CMK (cell line): ENCODE measurements around the gene RPSA.
"Not testable (repeated sequence)": the region's sequence is repeated elsewhere in the genome, so short reads cannot be mapped to it uniquely, and the experiment has no call there.

ENCODE experiments used
- DNase-seq: peaks from one replicate; pipeline ENCODE4 v3.0.0-alpha.2; 2010; ENCODE audit warnings: low read depth

Gene RPSA

DNA sequence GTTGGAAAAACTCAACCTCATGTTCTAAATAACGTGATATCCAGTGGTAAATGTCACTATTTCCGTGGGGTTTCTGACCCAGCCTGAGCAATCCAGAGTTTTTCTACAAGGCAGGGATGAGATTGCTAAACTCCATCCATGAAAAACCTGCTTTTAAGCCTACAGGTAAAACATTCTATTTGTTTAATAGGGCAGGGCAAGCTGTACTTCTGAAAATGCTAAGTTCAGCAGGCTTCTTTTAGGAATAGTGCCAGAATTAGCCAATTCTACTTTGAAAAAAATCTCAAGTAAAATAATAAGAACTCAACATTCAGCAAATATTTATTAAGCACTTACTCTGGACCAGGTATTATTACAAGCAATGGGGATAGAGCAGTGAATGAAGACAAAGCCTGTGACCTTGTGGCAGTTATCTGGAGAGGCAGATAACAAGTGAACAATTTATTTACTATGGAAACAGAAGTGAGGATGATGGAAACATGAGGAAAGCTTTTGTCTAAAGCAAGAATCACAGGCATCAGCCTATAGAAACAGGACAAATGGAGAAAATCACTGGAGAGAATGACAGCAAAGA lies 13.3 kb downstream of the RPSA start:
- no peak for DNase-seq

DNA sequence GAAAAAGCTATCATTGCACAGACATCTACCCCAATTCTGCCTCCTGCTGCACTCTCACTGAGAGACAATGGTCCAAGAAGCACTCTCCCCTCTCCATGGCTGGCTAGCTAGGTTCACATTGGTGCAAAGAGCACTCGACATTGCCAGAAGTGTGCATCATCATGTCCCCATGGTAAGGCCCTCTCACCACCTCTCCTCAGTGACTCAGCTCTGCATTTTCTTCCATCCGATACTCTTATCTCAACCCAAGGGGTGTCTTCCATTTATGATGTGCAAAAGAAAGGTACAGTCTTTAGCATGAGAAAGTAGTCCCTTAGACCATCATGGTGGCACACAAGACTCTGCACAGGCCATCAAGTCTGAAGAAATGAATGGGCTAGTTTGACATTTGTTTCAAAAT lies 14.0 kb downstream of the RPSA start:
- DNase-seq: no peak

- DNase-seq: no peak
These were observed 17.0 kb downstream of the RPSA start for GRCh38 chr3:39423436-39423970.

DNA sequence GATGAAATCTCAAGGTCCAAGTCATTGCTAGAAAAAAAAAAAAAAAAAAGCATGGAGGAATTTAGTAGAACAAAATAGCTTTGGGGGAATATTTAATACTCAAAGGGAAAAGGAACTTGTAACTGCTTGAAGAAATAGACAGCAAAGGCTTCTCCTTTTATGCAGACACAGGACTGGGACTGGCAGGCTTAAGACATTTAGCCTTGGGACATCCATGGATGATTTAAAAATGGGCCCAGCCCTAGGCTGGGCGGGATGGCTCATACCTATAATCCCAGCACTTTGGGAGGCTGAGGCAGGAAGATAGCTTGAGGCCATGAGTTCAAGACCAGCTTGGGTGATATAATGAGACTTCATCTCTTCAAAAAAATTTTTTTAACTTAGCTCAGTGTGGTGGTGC lies 19.8 kb downstream of the RPSA start:
- no peak for DNase-seq

DNA sequence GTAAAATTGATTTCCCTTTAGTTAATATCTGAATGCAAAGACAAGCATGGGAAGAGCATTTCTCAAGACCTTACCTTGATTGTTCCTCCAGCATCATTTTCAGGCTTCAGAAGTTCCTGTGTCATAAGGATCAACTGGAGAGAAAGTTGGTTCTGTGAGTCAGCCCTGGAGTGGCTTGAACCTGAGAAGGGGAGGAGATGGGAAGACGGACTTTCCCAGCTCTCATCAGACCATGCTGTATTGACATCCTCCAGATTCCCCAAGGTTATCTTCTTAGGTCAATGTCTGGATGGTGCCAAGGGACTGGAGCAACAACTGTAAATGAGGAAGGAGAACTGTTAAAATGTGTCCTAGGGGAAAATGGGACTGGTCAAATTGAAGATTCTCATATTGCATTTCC lies 21.0 kb downstream of the RPSA start:
- no peak for DNase-seq

GRCh38 chr3:39428745-39429201 lies 22.3 kb downstream of the RPSA start:
- DNase-seq: no peak

- DNase-seq: no peak
These were observed 22.9 kb downstream of the RPSA start for GRCh38 chr3:39429466-39429865.

DNA sequence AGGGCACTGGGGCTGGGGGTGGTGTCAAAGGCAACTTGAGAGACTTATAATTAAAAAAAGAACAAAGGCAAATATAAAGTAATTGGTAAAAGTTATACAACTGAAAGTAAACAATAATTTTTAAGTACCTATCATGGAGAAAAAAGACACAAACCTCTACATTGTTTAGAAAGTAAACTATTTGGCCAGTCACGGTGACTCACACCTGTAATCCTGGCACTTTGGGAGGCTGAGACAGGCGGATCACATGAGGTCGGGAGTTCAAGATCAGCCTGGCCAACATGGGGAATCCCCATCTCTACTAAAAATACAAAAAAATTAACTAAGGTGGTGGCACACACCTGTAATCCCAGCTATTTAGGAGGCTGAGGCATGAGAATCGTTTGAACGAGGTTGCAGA lies 25.8 kb downstream of the RPSA start:
- DNase-seq: no peak

- no peak for DNase-seq
These were observed 27.1 kb downstream of the RPSA start for GRCh38 chr3:39433642-39434041.

DNA sequence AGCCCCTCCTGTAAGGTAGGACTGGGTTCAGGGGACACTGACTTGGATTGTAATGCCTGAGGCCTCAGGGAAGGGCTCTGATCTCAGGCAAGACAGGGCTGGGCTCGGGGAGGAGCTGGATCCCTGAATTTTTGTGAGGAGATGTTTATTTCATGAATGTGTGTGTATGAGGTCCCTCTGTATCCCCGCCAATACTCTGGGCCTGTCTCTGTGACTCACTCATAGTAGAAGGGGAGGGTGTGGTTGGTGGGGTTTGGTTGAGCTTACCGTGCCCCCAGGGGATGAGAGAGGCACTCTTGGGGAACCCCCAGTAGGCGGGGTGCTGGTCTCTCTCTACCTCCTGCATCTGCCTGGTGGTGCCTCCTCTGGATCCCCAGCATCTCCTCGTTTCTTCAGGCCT lies 28.1 kb downstream of the RPSA start:
- DNase-seq: no peak

- DNase-seq: no peak
These were observed 28.7 kb downstream of the RPSA start for GRCh38 chr3:39435006-39435748.

DNA sequence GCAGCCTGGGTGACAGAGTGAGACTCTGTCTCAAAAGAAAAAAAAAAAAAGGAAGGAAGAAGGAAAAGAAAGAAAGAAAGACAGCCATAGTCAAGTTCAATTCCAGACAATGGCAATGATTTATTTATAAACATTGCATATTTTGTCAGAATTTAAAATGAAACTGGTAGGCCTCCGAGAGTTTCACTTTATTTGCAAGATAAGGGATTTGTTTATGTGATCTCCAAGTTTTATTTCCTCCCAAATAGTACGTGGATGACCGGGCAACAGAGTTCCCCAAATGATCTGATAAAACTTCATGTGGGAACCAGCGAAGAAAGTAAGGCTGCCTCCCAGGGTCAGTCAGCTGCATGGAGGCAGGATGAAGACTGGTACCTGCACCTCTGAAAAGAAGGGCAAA lies 32.4 kb downstream of the RPSA start:
- DNase-seq: no peak

DNA sequence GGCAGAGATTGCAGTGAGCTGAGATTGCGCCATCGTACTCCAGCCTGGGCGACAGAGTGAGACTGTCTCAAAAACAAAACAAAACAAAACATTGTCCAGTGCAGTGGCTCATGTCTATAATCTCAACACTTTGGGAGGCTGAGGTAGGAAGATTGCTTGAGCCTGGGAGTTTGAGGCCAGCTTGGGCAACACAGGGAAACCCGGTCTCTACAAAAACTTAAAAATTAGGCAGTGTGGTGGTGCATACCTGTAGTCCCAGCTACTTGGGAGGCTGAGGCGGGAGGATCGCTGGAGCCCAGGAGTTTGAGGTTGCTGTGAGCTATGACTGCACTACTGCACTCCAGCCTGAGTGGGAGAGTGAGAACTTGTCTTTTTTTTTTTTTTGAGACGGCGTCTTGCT lies 33.8 kb downstream of the RPSA start:
- no peak for DNase-seq

DNA sequence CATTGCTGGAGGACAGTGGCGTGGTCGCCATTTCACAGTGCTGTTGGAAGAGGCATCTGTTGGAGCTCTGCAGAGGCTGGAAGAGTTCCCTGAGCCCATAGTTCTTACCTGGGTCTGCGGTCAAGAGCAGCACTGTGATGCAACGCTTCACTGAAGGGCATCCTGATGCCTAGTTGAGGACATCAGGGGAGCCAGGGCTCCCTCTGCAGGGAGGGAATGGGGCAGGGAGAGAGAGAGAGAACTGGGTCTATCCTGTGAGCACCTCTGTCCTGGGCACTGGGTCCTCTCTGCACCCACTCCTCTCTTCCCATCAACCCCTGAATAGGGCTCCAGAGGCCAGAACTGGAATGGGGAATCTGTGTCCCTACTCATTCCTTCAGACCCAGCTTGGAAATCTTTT lies 37.0 kb downstream of the RPSA start:
- no peak for DNase-seq

GRCh38 chr3:39445927-39446326 lies 39.4 kb downstream of the RPSA start:
- DNase-seq: no peak

DNA sequence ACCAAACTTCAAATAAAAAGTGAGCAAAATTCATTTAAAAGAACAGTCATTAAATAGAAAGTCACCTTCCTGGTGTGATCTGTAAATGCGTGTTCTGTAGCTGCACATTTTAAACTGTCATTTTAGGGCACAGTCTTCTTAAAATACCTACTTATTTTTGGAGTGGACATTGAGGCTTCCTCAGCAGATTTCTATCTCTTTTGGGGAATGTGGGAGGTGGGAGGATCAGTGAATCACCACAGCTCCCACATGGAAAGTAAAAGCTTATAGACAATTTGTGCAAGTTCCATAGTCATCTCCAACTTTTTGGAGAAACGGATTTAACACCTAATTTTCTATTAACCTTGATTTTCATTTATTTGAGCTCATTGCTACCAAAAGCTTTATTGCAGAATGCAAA lies 39.9 kb downstream of the RPSA start:
- DNase-seq: no peak

GRCh38 chr3:39447637-39448483 lies 41.3 kb downstream of the RPSA start:
- DNase-seq: peak; percentile 67

DNA sequence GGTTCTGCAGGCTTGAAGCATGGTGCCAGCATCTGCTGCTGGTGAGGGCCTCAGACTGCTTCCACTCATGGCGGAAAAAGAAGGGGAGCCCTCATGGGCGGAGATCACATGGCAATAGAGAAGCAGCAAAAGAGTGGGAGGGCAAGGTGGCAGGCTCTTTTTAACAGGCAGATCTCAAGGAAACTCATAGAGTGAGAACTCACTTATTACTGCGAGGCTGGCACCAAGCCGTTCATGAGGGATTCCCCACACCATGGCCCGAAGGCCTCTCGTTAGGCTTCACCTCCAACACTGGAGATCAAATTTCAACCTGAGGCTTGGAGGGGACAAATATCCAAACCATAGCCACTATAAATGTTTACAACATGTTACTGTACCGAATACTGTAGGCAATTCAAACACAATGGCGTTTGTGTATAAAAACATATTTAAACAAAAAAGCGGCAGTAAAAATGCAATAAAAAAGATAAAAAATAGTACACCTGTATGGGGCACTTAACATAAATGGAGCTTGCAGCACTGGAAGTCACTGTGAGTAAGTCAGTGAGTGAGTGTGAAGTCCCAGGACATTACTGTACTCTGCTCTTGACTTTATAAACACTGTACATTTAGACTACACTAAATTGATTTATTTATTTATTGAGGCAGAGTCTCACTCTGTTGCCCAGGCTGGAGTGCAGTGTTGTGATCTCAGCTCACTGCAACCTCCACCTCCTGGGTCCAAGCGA lies 42.1 kb downstream of the RPSA start:
- DNase-seq: no peak

- no peak for DNase-seq
These were observed 43.3 kb downstream of the RPSA start for GRCh38 chr3:39449796-39450195.

DNA sequence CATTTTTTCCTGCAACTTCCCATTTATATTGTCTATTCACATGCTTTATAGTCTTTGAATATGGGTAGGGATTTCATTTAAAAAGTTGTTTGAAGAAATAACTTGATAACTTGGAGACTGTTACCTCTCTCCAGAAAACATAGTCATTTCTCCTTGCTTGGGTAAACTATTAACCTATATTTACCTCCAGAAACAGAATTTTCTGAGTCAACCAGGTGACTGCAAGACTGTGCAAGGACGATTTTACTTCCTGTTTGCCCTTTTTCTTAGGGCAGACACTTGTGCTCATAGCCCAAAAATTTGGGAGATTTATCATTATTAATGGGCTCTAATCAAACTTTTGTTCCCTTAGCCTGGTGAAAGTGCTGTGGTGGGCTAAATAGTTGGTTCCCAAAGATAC lies 46.6 kb downstream of the RPSA start:
- no peak for DNase-seq

DNA sequence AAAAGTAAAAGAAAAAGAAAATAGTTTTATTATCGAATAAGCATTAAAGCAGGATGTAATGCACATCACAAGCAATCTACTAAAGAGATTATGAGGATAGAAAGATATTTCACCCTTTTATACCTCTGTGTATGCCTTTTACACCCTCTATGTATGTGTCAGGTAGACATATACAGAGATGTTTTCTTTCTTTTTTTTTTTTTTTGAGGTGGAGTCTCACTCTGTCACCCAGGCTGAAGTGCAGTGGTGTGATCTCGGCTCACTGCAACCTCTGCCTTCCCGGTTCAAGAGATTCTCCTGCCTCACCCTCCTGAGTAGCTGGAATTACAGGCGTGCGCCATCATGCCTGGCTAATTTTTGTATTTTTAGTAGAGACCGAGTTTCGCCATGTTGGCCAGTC lies 47.4 kb downstream of the RPSA start:
- not testable (repeated sequence) for DNase-seq

DNA sequence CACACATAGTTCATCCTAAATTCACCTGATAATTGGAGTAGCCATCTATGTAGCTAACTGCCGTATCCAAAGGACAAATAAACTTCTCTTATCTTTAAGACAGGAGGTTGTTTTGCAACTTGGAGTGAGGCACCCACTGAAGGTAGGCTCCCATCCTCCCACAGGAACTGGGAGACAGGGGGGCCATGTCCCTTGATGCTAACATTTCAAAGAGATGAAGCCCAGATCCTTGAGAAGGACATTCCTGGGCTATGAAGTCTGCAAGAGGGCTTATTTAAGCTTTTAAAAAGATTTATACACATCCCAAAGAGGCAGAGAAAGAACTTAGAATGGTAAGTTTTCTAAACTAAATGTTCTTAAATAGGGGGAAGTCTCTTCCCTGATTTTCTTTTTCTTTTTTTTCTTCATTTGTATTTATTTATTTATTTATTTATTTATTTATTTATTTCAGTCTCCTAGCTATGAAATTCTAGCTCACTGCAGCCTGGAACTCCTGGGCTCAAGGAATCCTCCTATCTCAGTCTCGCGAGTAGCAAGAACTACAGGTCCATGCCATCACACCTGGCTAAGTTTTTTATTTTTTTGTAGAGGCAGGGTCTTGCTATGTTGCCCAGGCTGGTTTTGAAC lies 48.2 kb downstream of the RPSA start:
- no peak for DNase-seq
